Activated CD4-positive, alpha-beta T cell treated with anti-CD3 and anti-CD28 coated beads for 36 hours (primary cell): ENCODE measurements around the gene PAQR8. TPM values are rescaled to one million over a fixed set of nuclear protein-coding genes. Genes with fewer than 3 reads are reported as not detected.

Experiments
- ATAC-seq: fragments of 200-7000 bp; cut with Tn5 transposase; one replicate; pipeline ENCODE4 v1.10.0; 2021; ENCODE audit warnings: mild to moderate bottlenecking, moderate library complexity
- CTCF ChIA-PET: fragments of 350-600 bp; sonication (Branson Sonifier 250); formaldehyde crosslinking; loops from one replicate; lab custom pipeline; 2021; ENCODE audit warnings: antibody characterized with exemption; lab: Charles Lee
- POLR2A ChIA-PET: fragments of 350-600 bp; sonication (Branson Sonifier 250); formaldehyde crosslinking; loops from one replicate; lab custom pipeline; 2021; ENCODE audit warnings: antibody characterized with exemption, inconsistent platforms; lab: Charles Lee
- DNase-seq: peaks from one replicate; pipeline ENCODE4 v3.0.0-alpha.2; 2020
- H3K27ac Mint-ChIP-seq: one replicate; pipeline ENCODE4 v1.8.0; 2021; ENCODE audit warnings: mixed read lengths
- H3K27me3 Mint-ChIP-seq: one replicate; pipeline ENCODE4 v1.8.0; 2021; ENCODE audit warnings: mixed read lengths
- H3K36me3 Mint-ChIP-seq: one replicate; pipeline ENCODE4 v1.8.0; 2021; ENCODE audit warnings: low read depth, mixed read lengths
- H3K4me1 Mint-ChIP-seq: one replicate; pipeline ENCODE4 v1.8.0; 2021; ENCODE audit warnings: mixed read lengths
- H3K4me3 Mint-ChIP-seq: one replicate; pipeline ENCODE4 v1.8.0; 2021; ENCODE audit warnings: mild to moderate bottlenecking, moderate library complexity, mixed read lengths
- H3K9me3 Mint-ChIP-seq: one replicate; pipeline ENCODE4 v1.8.0; 2021; ENCODE audit warnings: low read depth, mixed read lengths
- intact Hi-C, 2 experiments: fragments of 100-400 bp; cut with DNase I in 1 of 2; cut with micrococcal nuclease in 1 of 2; formaldehyde crosslinking; loops; one replicate each; pipeline versions ENCODE4 v1.14.2 to v1.15.1; 2022 to 2024; cut with DNase I, micrococcal nuclease
- total RNA-seq, 2 experiments: library from RNA; stranded (reverse); gene quantifications; one replicate each; pipeline ENCODE4 v1.2.3, GENCODE V29; 2021

Gene PAQR8
- total RNA-seq, 2 experiments from 2014 or later: 9.0 to 9.1 TPM

- peak; percentile 27 for ATAC-seq
- CTCF ChIA-PET: interaction anchor here (0.7 to 4.4 kb wide), 5 partner anchors 12 to 231 kb away, joined by 3 to 46 read pairs (median 3); partner anchors contain the start of gene MCM3
- POLR2A ChIA-PET: no interaction called here
These were observed 31.0 kb downstream of the PAQR8 start for GRCh38 chr6:52392944-52393343.

GRCh38 chr6:52393780-52394179 is 31.8 kb downstream of the PAQR8 start:
- Mint-ChIP-seq H3K4me1 (peaks cover 95% of the 10 kb centered on the region), H3K9me3 (no peaks in the 10 kb centered on the region), H3K4me3 (peak overlapping the region; percentile 27), H3K27me3 (no peaks in the 10 kb centered on the region), H3K27ac (peak overlapping the region; percentile 84), H3K36me3 (peaks cover 2% of the 10 kb centered on the region)
- DNase-seq (peak; percentile 17), ATAC-seq (peak; percentile 1)
- ChIA-PET CTCF (interaction anchor here (0.6 to 1.0 kb wide), 2 partner anchors 108 to 109 kb away, joined by 3 to 4 read pairs; partner anchors contain the start of gene MCM3), POLR2A (no interaction called here)
- intact Hi-C loops: loop anchor here (1.0 to 10.0 kb wide), 12 partner anchors 13 to 911 kb away; partner anchors contain the start of genes GSTA4 (in 1 of the 2), MCM3 (in 1 of the 2) and PAQR8 (in 1 of the 2)

More at GRCh38 chr6:52392944-52393343, 31.0 kb downstream of the PAQR8 start:
- H3K36me3 Mint-ChIP-seq: peaks cover 2% of the 10 kb centered on the region
- H3K4me3 Mint-ChIP-seq: no peak overlapping the region
- H3K9me3 Mint-ChIP-seq: no peaks in the 10 kb centered on the region
- intact Hi-C loops: loop anchor here (5.0 to 10.0 kb wide), 4 partner anchors 166 to 912 kb away; partner anchors contain the start of gene GSTA4 (in 1 of the 2)
- no peaks in the 10 kb centered on the region for H3K27me3 Mint-ChIP-seq
- peaks cover 92% of the 10 kb centered on the region for H3K4me1 Mint-ChIP-seq
- H3K27ac Mint-ChIP-seq: no peak overlapping the region
- no peak for DNase-seq

- H3K9me3 Mint-ChIP-seq: no peaks in the 10 kb centered on the region
- peak; percentile 59 for ATAC-seq
- H3K36me3 Mint-ChIP-seq: peaks cover 2% of the 10 kb centered on the region
- CTCF ChIA-PET: interaction anchor here (0.6 to 1.0 kb wide), 2 partner anchors 108 to 110 kb away, joined by 3 to 4 read pairs; partner anchors contain the start of gene MCM3
- H3K4me1 Mint-ChIP-seq: peaks cover 95% of the 10 kb centered on the region
- H3K4me3 Mint-ChIP-seq: peak overlapping the region; percentile 27
- peak overlapping the region; percentile 84 for H3K27ac Mint-ChIP-seq
- peak; percentile 58 for DNase-seq
- H3K27me3 Mint-ChIP-seq: no peaks in the 10 kb centered on the region
- POLR2A ChIA-PET: no interaction called here
- intact Hi-C loops: loop anchor here (1.0 to 10.0 kb wide), 12 partner anchors 13 to 911 kb away; partner anchors contain the start of genes GSTA4 (in 1 of the 2), MCM3 (in 1 of the 2) and PAQR8 (in 1 of the 2)
These were observed 32.3 kb downstream of the PAQR8 start for GRCh38 chr6:52394251-52394666.

- Mint-ChIP-seq H3K27ac (peak overlapping the region; percentile 45), H3K27me3 (no peaks in the 10 kb centered on the region), H3K9me3 (no peaks in the 10 kb centered on the region), H3K36me3 (peaks cover 2% of the 10 kb centered on the region), H3K4me3 (no peak overlapping the region), H3K4me1 (peaks cover 95% of the 10 kb centered on the region)
- ChIA-PET POLR2A (no interaction called here), CTCF (interaction anchor here (0.6 to 3.7 kb wide), 5 partner anchors 13 to 236 kb away, joined by 3 to 38 read pairs (median 4); partner anchors contain the start of gene MCM3)
- intact Hi-C loops: loop anchor here (2.0 to 10.0 kb wide), 4 partner anchors 15 to 909 kb away; partner anchors contain the start of gene GSTA4 (in 1 of the 2)
- no peak for ATAC-seq
- DNase-seq: no peak
These were observed 34.0 kb downstream of the PAQR8 start for GRCh38 chr6:52395969-52396368.

- peaks cover 15% of the 10 kb centered on the region for H3K36me3 Mint-ChIP-seq
- DNase-seq: peak; percentile 54
- no peak overlapping the region for H3K27ac Mint-ChIP-seq
These were observed 37.8 kb downstream of the PAQR8 start for GRCh38 chr6:52399511-52400312.

GRCh38 chr6:52400313-52401041 is 38.5 kb downstream of the PAQR8 start:
- no peak for ATAC-seq
- intact Hi-C loops: no loop called here
- POLR2A ChIA-PET: interaction anchor here (0.6 to 1.5 kb wide), 5 partner anchors 38 to 127 kb away, joined by 3 to 10 read pairs (median 5); partner anchors contain the start of genes MCM3 and PAQR8
- no peaks in the 10 kb centered on the region for H3K27me3 Mint-ChIP-seq
- no peak for DNase-seq
- CTCF ChIA-PET: interaction anchor here (0.7 to 7.0 kb wide), 28 partner anchors 11 to 274 kb away, joined by 3 to 153 read pairs (median 4); partner anchors contain the start of genes EFHC1, MCM3 and PAQR8
- H3K27ac Mint-ChIP-seq: peak overlapping the region; percentile 68
- no peak overlapping the region for H3K4me3 Mint-ChIP-seq
- H3K36me3 Mint-ChIP-seq: peaks cover 15% of the 10 kb centered on the region
- H3K9me3 Mint-ChIP-seq: no peaks in the 10 kb centered on the region
- peaks cover 59% of the 10 kb centered on the region for H3K4me1 Mint-ChIP-seq

More at GRCh38 chr6:52399511-52400312, 37.8 kb downstream of the PAQR8 start:
- ChIA-PET CTCF (interaction anchor here (0.6 to 7.0 kb wide), 27 partner anchors 10 to 274 kb away, joined by 3 to 153 read pairs (median 4); partner anchors contain the start of genes EFHC1, MCM3 and PAQR8), POLR2A (interaction anchor here (0.7 to 1.5 kb wide), 4 partner anchors 38 to 120 kb away, joined by 4 to 10 read pairs (median 5); partner anchors contain the start of genes MCM3 and PAQR8)
- no peak overlapping the region for H3K4me3 Mint-ChIP-seq
- intact Hi-C loops: loop anchor here (1.0 to 10.0 kb wide), 5 partner anchors 21 to 905 kb away; partner anchors contain the start of genes EFHC1 (in 1 of the 2), GSTA4 (in 1 of the 2) and PAQR8 (in 1 of the 2)
- H3K4me1 Mint-ChIP-seq: peaks cover 64% of the 10 kb centered on the region
- ATAC-seq: peak; percentile 51
- no peaks in the 10 kb centered on the region for H3K9me3 Mint-ChIP-seq
- H3K27me3 Mint-ChIP-seq: no peaks in the 10 kb centered on the region

- no peaks in the 10 kb centered on the region for H3K27me3 Mint-ChIP-seq
- no peak overlapping the region for H3K4me3 Mint-ChIP-seq
- ATAC-seq (no peak), DNase-seq (no peak)
- POLR2A ChIA-PET: no interaction called here
- CTCF ChIA-PET: interaction anchor here (0.6 to 7.0 kb wide), 5 partner anchors 13 to 244 kb away, joined by 3 to 153 read pairs (median 4); partner anchors contain the start of gene MCM3
- peaks cover 13% of the 10 kb centered on the region for H3K36me3 Mint-ChIP-seq
- no peaks in the 10 kb centered on the region for H3K9me3 Mint-ChIP-seq
- peaks cover 35% of the 10 kb centered on the region for H3K4me1 Mint-ChIP-seq
- no peak overlapping the region for H3K27ac Mint-ChIP-seq
- intact Hi-C loops: no loop called here
These were observed 41.1 kb downstream of the PAQR8 start for GRCh38 chr6:52403086-52403485.

GRCh38 chr6:52403627-52404026 is 41.7 kb downstream of the PAQR8 start:
- H3K27me3 Mint-ChIP-seq: no peaks in the 10 kb centered on the region
- intact Hi-C loops: no loop called here
- ChIA-PET POLR2A (no interaction called here), CTCF (interaction anchor here (0.9 to 7.0 kb wide), 7 partner anchors 12 to 259 kb away, joined by 3 to 153 read pairs (median 6); partner anchors contain the start of genes MCM3 and PAQR8)
- no peak for ATAC-seq
- no peak overlapping the region for H3K27ac Mint-ChIP-seq
- H3K4me3 Mint-ChIP-seq: no peak overlapping the region
- peaks cover 13% of the 10 kb centered on the region for H3K36me3 Mint-ChIP-seq
- H3K4me1 Mint-ChIP-seq: peaks cover 33% of the 10 kb centered on the region
- DNase-seq: no peak
- H3K9me3 Mint-ChIP-seq: no peaks in the 10 kb centered on the region

- no peak overlapping the region for H3K4me3 Mint-ChIP-seq
- H3K27ac Mint-ChIP-seq: no peak overlapping the region
- H3K4me1 Mint-ChIP-seq: peaks cover 25% of the 10 kb centered on the region
- intact Hi-C loops: no loop called here
- CTCF ChIA-PET: interaction anchor here (0.6 to 7.0 kb wide), 8 partner anchors 10 to 258 kb away, joined by 3 to 153 read pairs (median 4); partner anchors contain the start of genes MCM3 and PAQR8
- H3K36me3 Mint-ChIP-seq: peaks cover 13% of the 10 kb centered on the region
- no peaks in the 10 kb centered on the region for H3K27me3 Mint-ChIP-seq
- no peaks in the 10 kb centered on the region for H3K9me3 Mint-ChIP-seq
- no peak for DNase-seq
- no peak for ATAC-seq
- POLR2A ChIA-PET: no interaction called here
These were observed 43.3 kb downstream of the PAQR8 start for GRCh38 chr6:52405243-52405642.

GRCh38 chr6:52407467-52407866 is 45.5 kb downstream of the PAQR8 start:
- H3K27me3 Mint-ChIP-seq: no peaks in the 10 kb centered on the region
- POLR2A ChIA-PET: interaction anchor here (0.6 kb wide), 1 partner anchor 125 kb away, joined by 6 read pairs; no protein-coding TSS in a partner anchor
- no peak overlapping the region for H3K4me3 Mint-ChIP-seq
- ATAC-seq (peak; percentile 87), DNase-seq (no peak)
- intact Hi-C loops: loop anchor here (2.0 kb wide), 1 partner anchor 255 kb away; no protein-coding TSS in a partner anchor
- peaks cover 13% of the 10 kb centered on the region for H3K36me3 Mint-ChIP-seq
- peaks cover 14% of the 10 kb centered on the region for H3K4me1 Mint-ChIP-seq
- H3K9me3 Mint-ChIP-seq: no peaks in the 10 kb centered on the region
- H3K27ac Mint-ChIP-seq: no peak overlapping the region
- CTCF ChIA-PET: interaction anchor here (0.7 to 3.1 kb wide), 20 partner anchors 10 to 258 kb away, joined by 3 to 18 read pairs (median 4); partner anchors contain the start of genes MCM3 and PAQR8
